Naive thymus-derived CD4-positive, alpha-beta T cell (primary cell): Measurements from ENCODE around the gene IGFL4. TPM values are rescaled to one million over a fixed set of nuclear protein-coding genes. Genes with fewer than 3 reads are reported as not detected.

Experiments used
- ATAC-seq: fragments of 150-1000 bp; cut with Tn5 transposase; 2 replicates; pipeline ENCODE4 v1.10.0; 2021; ENCODE audit warnings: mild to moderate bottlenecking, moderate library complexity
- CTCF ChIA-PET: fragments of 350-600 bp; sonication (Branson Sonifier 250); formaldehyde crosslinking; loops from one replicate; lab custom pipeline; 2021; ENCODE audit warnings: antibody characterized with exemption; lab: Charles Lee
- POLR2A ChIA-PET: fragments of 350-600 bp; sonication (Branson Sonifier 250); formaldehyde crosslinking; loops from one replicate; lab custom pipeline; 2021; ENCODE audit warnings: antibody characterized with exemption, inconsistent platforms; lab: Charles Lee
- DNase-seq, 9 donors: peaks; one replicate each; pipeline versions ENCODE4 v3.0.0 to v3.0.0-alpha.2; 2020 to 2022; ENCODE audit warnings: mixed read lengths in 1 of 9
- H3K27ac ChIP-seq: one replicate; pipeline ENCODE4 v1.7.0; 2013; ENCODE audit warnings: mild to moderate bottlenecking, low read depth, low read length, moderate library complexity
- H3K27me3 ChIP-seq, 2 donors: one replicate each; pipeline ENCODE4 v1.7.0; 2013; ENCODE audit warnings: low read length in 2 of 2, mild to moderate bottlenecking in 2 of 2, moderate library complexity in 2 of 2; ENCODE audit not compliant: control insufficient read depth in 2 of 2, insufficient read depth in 2 of 2
- H3K36me3 ChIP-seq, 3 experiments: 1 replicate in 2 of 3; 2 replicates in 1 of 3; pipeline ENCODE4 v1.7.0; 2013; ENCODE audit warnings: low read length in 3 of 3, mild to moderate bottlenecking in 3 of 3, moderate library complexity in 1 of 3; ENCODE audit not compliant: insufficient read depth in 3 of 3, control insufficient read depth in 2 of 3
- H3K4me1 ChIP-seq, 2 donors: one replicate each; pipeline ENCODE4 v1.7.0; 2013; ENCODE audit warnings: low read length in 2 of 2, mild to moderate bottlenecking in 2 of 2, moderate library complexity in 1 of 2; ENCODE audit not compliant: control insufficient read depth in 2 of 2, insufficient read depth in 2 of 2
- H3K4me3 ChIP-seq: 2 replicates; pipeline ENCODE4 v1.7.0; 2013; ENCODE audit warnings: mild to moderate bottlenecking, low read length
- H3K9me3 ChIP-seq, 3 experiments: 1 replicate in 2 of 3; 2 replicates in 1 of 3; pipeline ENCODE4 v1.7.0; 2013; ENCODE audit warnings: low read length in 3 of 3; ENCODE audit not compliant: control insufficient read depth in 2 of 3
- H3K27ac Mint-ChIP-seq, 9 donors: one replicate each; pipeline ENCODE4 v1.8.0; 2020 to 2022; ENCODE audit warnings: mixed read lengths in 9 of 9, mild to moderate bottlenecking in 8 of 9, moderate library complexity in 5 of 9, inconsistent platforms in 2 of 9
- H3K27me3 Mint-ChIP-seq, 5 donors: one replicate each; pipeline ENCODE4 v1.8.0; 2021 to 2022; ENCODE audit warnings: mixed read lengths in 5 of 5, mild to moderate bottlenecking in 1 of 5
- H3K36me3 Mint-ChIP-seq, 5 donors: one replicate each; pipeline ENCODE4 v1.8.0; 2020 to 2022; ENCODE audit warnings: mixed read lengths in 5 of 5, mild to moderate bottlenecking in 3 of 5, inconsistent platforms in 1 of 5
- H3K4me1 Mint-ChIP-seq, 7 donors: one replicate each; pipeline ENCODE4 v1.8.0; 2020 to 2022; ENCODE audit warnings: mixed read lengths in 7 of 7, mild to moderate bottlenecking in 3 of 7, inconsistent platforms in 1 of 7
- H3K4me3 Mint-ChIP-seq, 10 donors: one replicate each; pipeline ENCODE4 v1.8.0; 2020 to 2022; ENCODE audit warnings: mild to moderate bottlenecking in 10 of 10, mixed read lengths in 10 of 10, moderate library complexity in 6 of 10, inconsistent platforms in 2 of 10
- H3K9me3 Mint-ChIP-seq, 11 donors: one replicate each; pipeline ENCODE4 v1.8.0; 2020 to 2022; ENCODE audit warnings: mixed read lengths in 11 of 11, mild to moderate bottlenecking in 4 of 11, inconsistent platforms in 1 of 11, moderate library complexity in 1 of 11
- intact Hi-C, 2 donors: fragments of 100-400 bp; cut with micrococcal nuclease; formaldehyde crosslinking; loops; one replicate each; pipeline ENCODE4 v1.15.1; 2023
- polyA plus RNA-seq, 2 donors: library from polyadenylated mRNA; unstranded; fragments of 300-500 nt; fragmentation: Illumina TruSeq; gene quantifications; one replicate each; pipeline ENCODE4 v1.2.3, GENCODE V29; 2021
- total RNA-seq, 6 experiments: library from RNA in 5 of 6; stranded (reverse) in 5 of 6; gene quantifications; 1 replicate in 5 of 6; 2 replicates in 1 of 6; pipeline ENCODE4 v1.2.3 and lab custom pipeline; 2021 to 2026

Gene IGFL4
- total and polyA plus RNA-seq, 7 experiments from 2014 or later: not detected

- Histone ChIP-seq H3K9me3 (no peaks in the 10 kb centered on the region), H3K4me1 (no peaks in the 10 kb centered on the region), H3K4me3 (no peak overlapping the region), H3K27ac (no peak overlapping the region), H3K27me3 (peaks cover 0 to 11% of the 10 kb centered on the region in 2 donors), H3K36me3 (no peaks in the 10 kb centered on the region)
- Mint-ChIP-seq H3K4me1 (no peaks in the 10 kb centered on the region), H3K9me3 (peaks cover 0 to 8% (median 0%) of the 10 kb centered on the region in 11 donors), H3K4me3 (no peak overlapping the region), H3K27me3 (peaks cover 70 to 86% (median 76%) of the 10 kb centered on the region in 5 donors), H3K36me3 (no peaks in the 10 kb centered on the region), H3K27ac (no peak overlapping the region)
- intact Hi-C loops: no loop called here
- DNase-seq (no peak), ATAC-seq (no peak)
- ChIA-PET POLR2A (no interaction called here), CTCF (no interaction called here)
These were observed 26.9 kb upstream of the IGFL4 start for GRCh38 chr19:46067691-46068090.

- ChIA-PET CTCF (no interaction called here), POLR2A (no interaction called here)
- no peaks in the 10 kb centered on the region for H3K4me1 Mint-ChIP-seq
- H3K4me3 Mint-ChIP-seq: no peak overlapping the region
- ATAC-seq (no peak), DNase-seq (no peak)
- H3K27me3 Mint-ChIP-seq: peaks cover 62 to 88% (median 78%) of the 10 kb centered on the region in 5 donors
- no peaks in the 10 kb centered on the region for H3K4me1 ChIP-seq
- no peaks in the 10 kb centered on the region for H3K36me3 ChIP-seq
- H3K27ac ChIP-seq: no peak overlapping the region
- H3K27ac Mint-ChIP-seq: no peak overlapping the region
- H3K9me3 Mint-ChIP-seq: peaks cover 0 to 17% (median 3%) of the 10 kb centered on the region in 11 donors
- intact Hi-C loops: no loop called here
- H3K27me3 ChIP-seq: peaks cover 0 to 11% of the 10 kb centered on the region in 2 donors
- no peak overlapping the region for H3K4me3 ChIP-seq
- H3K36me3 Mint-ChIP-seq: peaks cover 0 to 5% (median 0%) of the 10 kb centered on the region in 5 donors
- no peaks in the 10 kb centered on the region for H3K9me3 ChIP-seq
These were observed 25.7 kb upstream of the IGFL4 start for GRCh38 chr19:46066471-46066870.

GRCh38 chr19:46065486-46066071 is 24.8 kb upstream of the IGFL4 start:
- H3K27me3 Mint-ChIP-seq: peaks cover 59 to 86% (median 74%) of the 10 kb centered on the region in 5 donors
- H3K4me3 ChIP-seq: no peak overlapping the region
- no peak overlapping the region for H3K27ac Mint-ChIP-seq
- DNase-seq: no peak
- H3K27ac ChIP-seq: no peak overlapping the region
- ATAC-seq: no peak
- CTCF ChIA-PET: interaction anchor here (0.6 kb wide), 1 partner anchor 37 kb away, joined by 3 read pairs; no protein-coding TSS in a partner anchor
- peaks cover 0 to 10% (median 0%) of the 10 kb centered on the region in 5 donors for H3K36me3 Mint-ChIP-seq
- peaks cover 0 to 26% (median 5%) of the 10 kb centered on the region in 11 donors for H3K9me3 Mint-ChIP-seq
- POLR2A ChIA-PET: no interaction called here
- H3K9me3 ChIP-seq: no peaks in the 10 kb centered on the region
- no peaks in the 10 kb centered on the region for H3K4me1 Mint-ChIP-seq
- intact Hi-C loops: no loop called here
- no peaks in the 10 kb centered on the region for H3K4me1 ChIP-seq
- no peaks in the 10 kb centered on the region for H3K36me3 ChIP-seq
- peaks cover 0 to 7% of the 10 kb centered on the region in 2 donors for H3K27me3 ChIP-seq
- no peak overlapping the region for H3K4me3 Mint-ChIP-seq

GRCh38 chr19:46063201-46063600 is 22.4 kb upstream of the IGFL4 start:
- ATAC-seq: no peak
- peaks cover 52 to 74% (median 71%) of the 10 kb centered on the region in 5 donors for H3K27me3 Mint-ChIP-seq

GRCh38 chr19:46060012-46060411 is 19.2 kb upstream of the IGFL4 start:
- Mint-ChIP-seq H3K9me3 (peaks cover 0 to 46% (median 11%) of the 10 kb centered on the region in 11 donors), H3K4me1 (no peaks in the 10 kb centered on the region), H3K4me3 (no peak overlapping the region), H3K27me3 (peaks cover 40 to 76% (median 68%) of the 10 kb centered on the region in 5 donors), H3K36me3 (peaks cover 0 to 10% (median 0%) of the 10 kb centered on the region in 5 donors), H3K27ac (no peak overlapping the region)
- Histone ChIP-seq H3K27ac (no peak overlapping the region), H3K9me3 (peaks cover 0 to 9% (median 0%) of the 10 kb centered on the region in 3 experiments), H3K4me3 (no peak overlapping the region), H3K27me3 (no peaks in the 10 kb centered on the region), H3K4me1 (no peaks in the 10 kb centered on the region), H3K36me3 (no peaks in the 10 kb centered on the region)
- ATAC-seq: no peak
- intact Hi-C loops: no loop called here
- DNase-seq: no peak
- POLR2A ChIA-PET: no interaction called here
- CTCF ChIA-PET: interaction anchor here (0.8 kb wide), 1 partner anchor 1439 kb away, joined by 3 read pairs; no protein-coding TSS in a partner anchor

More at GRCh38 chr19:46063201-46063600, 22.4 kb upstream of the IGFL4 start:
- no peaks in the 10 kb centered on the region for H3K4me1 ChIP-seq
- Mint-ChIP-seq H3K36me3 (peaks cover 0 to 10% (median 0%) of the 10 kb centered on the region in 5 donors), H3K27ac (no peak overlapping the region), H3K4me1 (no peaks in the 10 kb centered on the region), H3K9me3 (peaks cover 0 to 46% (median 11%) of the 10 kb centered on the region in 11 donors), H3K4me3 (no peak overlapping the region)
- POLR2A ChIA-PET: no interaction called here
- peaks cover 0 to 9% (median 0%) of the 10 kb centered on the region in 3 experiments for H3K9me3 ChIP-seq
- no peak overlapping the region for H3K27ac ChIP-seq
- no peak overlapping the region for H3K4me3 ChIP-seq
- CTCF ChIA-PET: no interaction called here
- no peaks in the 10 kb centered on the region for H3K36me3 ChIP-seq
- peaks cover 0 to 7% of the 10 kb centered on the region in 2 donors for H3K27me3 ChIP-seq
- intact Hi-C loops: no loop called here
- DNase-seq: no peak

- no peaks in the 10 kb centered on the region for H3K4me1 ChIP-seq
- no peak overlapping the region for H3K27ac ChIP-seq
- Mint-ChIP-seq H3K27ac (no peak overlapping the region), H3K36me3 (peaks cover 0 to 10% (median 0%) of the 10 kb centered on the region in 5 donors), H3K4me1 (no peaks in the 10 kb centered on the region), H3K9me3 (peaks cover 0 to 46% (median 11%) of the 10 kb centered on the region in 11 donors), H3K4me3 (no peak overlapping the region), H3K27me3 (peaks cover 43 to 76% (median 62%) of the 10 kb centered on the region in 5 donors)
- no peak for ATAC-seq
- H3K9me3 ChIP-seq: peaks cover 0 to 9% (median 0%) of the 10 kb centered on the region in 3 experiments
- no peak for DNase-seq
- intact Hi-C loops: no loop called here
- POLR2A ChIA-PET: no interaction called here
- no peaks in the 10 kb centered on the region for H3K27me3 ChIP-seq
- CTCF ChIA-PET: no interaction called here
- H3K36me3 ChIP-seq: no peaks in the 10 kb centered on the region
- no peak overlapping the region for H3K4me3 ChIP-seq
These were observed 18.0 kb upstream of the IGFL4 start for GRCh38 chr19:46058778-46059177.

- Mint-ChIP-seq H3K36me3 (peaks cover 0 to 6% (median 0%) of the 10 kb centered on the region in 5 donors), H3K9me3 (peaks cover 0 to 29% (median 9%) of the 10 kb centered on the region in 11 donors), H3K27me3 (peaks cover 48 to 75% (median 55%) of the 10 kb centered on the region in 5 donors), H3K27ac (no peak overlapping the region), H3K4me3 (no peak overlapping the region), H3K4me1 (no peaks in the 10 kb centered on the region)
- Histone ChIP-seq H3K4me1 (no peaks in the 10 kb centered on the region), H3K27ac (no peak overlapping the region), H3K9me3 (peaks cover 0 to 9% (median 0%) of the 10 kb centered on the region in 3 experiments), H3K36me3 (no peaks in the 10 kb centered on the region), H3K4me3 (no peak overlapping the region), H3K27me3 (no peaks in the 10 kb centered on the region)
- CTCF ChIA-PET: no interaction called here
- DNase-seq (no peak), ATAC-seq (no peak)
- POLR2A ChIA-PET: no interaction called here
- intact Hi-C loops: no loop called here
These were observed 15.7 kb upstream of the IGFL4 start for GRCh38 chr19:46056536-46056935.
